ENCODE data around the gene PARD6B.
"Not testable (repeated sequence)": the region's sequence is repeated elsewhere in the genome, so short reads cannot be mapped to it uniquely, and the experiment has no call there.

The PARD6B gene

DNA sequence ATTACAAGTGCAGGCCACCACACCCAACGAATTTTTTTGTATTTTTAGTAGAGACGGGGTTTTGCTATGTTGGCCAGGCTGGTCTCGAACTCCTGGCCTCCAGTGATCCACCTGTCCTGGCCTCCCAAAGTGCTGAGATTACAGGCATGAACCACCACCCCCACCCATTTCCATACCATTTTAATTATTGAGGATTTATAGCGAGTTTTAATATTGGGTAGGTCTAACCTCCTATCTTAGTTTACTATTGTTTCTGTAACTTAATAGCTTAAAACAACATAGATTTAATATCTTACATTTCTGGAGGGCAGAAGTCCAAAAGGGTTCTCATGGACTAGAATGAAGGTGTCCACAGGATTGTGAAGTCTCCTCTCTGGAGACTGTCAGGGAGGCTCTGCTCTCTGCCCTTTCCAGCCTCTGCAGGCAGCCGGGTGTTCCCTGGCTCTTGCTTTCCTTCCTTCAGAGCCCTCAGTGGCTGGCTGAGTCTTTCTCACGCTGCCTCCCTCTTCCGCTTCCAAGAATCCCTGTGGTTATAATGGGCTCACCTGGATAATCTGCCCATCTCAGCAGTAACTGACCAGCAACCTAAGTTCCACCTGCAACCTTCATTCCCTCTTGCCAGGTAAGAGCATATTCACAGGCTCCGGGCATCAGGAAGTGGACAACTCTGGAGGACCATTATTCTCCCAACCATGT is 44.9 kb downstream of the PARD6B start:
- DNase-seq: no peak

DNA sequence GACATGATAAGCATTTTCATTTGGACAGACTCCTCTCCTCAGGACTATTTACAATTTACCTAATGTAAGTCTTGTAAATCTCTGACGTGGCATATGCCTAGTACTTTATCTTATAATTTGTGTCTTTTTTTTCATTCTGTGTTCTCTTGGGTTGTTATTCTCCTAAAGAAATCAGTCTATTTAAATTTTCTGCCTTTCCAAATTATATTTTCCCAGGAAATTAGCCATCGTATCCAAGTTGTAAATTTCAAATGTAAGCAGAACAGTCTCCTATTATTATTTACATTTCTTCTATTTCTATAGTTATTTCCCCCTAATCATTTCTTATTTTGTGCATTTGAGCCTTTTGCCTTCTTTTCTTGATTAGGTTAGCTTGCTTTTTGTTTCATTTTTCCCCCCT is 46.0 kb downstream of the PARD6B start:
- no peak for DNase-seq

DNA sequence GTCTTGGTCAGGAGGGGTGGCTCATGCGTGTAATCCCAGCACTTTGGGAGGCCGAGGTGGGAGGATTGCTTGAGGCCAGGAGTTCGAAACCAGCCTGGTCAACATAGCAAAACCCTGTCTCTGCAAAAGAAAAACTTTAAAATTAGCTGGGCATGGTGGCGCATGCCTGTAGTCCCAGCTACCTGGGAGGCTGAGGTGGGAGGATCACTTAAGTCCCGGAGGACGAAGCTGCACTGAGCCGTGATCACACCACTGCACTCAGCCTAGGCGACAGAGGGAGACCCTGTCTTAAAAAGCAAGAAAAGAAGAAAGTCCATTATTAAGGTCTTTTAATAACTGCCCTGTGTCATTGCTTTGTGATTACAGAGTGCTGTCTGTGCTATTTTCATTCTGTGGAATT is 47.6 kb downstream of the PARD6B start:
- DNase-seq: not testable (repeated sequence)

DNA sequence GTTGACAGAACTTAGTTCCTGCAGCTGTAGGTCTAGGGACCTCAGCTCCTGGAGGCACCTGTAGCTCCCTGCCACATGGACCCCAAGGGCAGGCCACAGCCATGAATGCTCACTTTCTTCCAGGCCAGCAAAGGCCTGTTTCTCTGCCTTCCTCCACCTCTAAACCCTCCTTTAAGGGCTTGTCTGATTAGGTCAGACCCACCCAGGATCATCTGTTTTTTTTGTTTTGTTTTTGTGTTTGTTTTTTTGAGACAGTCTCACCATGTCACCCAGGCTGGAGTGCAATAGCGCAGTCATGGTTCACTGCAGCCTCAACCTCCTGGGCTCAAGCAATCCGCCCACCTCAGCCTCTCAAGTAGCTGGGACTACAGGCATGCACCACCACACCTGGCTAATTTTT is 52.0 kb downstream of the PARD6B start:
- DNase-seq: no peak

DNA sequence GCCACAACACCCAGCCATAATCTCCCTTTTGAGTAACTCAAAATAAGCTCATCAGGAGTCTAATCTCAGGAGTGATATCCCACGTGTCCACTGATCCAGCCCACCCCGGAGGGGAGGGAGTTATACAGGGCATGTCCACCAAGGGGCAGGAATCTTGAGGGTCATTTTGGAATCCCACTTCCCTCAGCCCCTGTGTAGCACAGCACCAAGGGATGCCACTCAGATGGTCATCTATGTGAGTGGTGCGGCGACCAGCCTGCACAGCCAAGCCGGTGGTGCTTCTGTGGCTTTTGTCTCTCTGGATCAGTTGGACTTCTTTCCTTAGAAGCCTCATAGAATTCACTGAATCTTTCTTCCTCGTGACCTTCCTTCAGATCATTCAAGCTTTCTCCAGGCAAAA is 52.5 kb downstream of the PARD6B start:
- no peak for DNase-seq

DNA sequence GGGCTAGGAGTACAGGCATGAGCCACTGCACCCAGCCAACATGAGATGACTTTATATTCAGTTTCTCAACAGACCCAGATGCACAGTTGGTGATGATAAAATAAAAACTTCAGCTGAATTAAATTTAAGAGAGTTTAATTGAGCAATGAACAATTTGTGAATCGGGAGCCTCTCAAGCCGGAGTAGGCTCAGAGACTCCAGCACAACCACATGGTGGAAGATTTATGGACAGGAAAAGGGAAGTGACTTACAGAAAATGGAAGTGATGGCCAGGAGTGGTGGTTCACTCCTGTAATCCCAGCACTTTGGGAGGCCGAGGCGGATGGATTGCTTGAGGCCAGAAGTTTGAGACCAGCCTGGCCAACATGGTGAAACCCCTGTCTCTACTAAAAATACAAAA is 53.1 kb downstream of the PARD6B start:
- no peak for DNase-seq

DNA sequence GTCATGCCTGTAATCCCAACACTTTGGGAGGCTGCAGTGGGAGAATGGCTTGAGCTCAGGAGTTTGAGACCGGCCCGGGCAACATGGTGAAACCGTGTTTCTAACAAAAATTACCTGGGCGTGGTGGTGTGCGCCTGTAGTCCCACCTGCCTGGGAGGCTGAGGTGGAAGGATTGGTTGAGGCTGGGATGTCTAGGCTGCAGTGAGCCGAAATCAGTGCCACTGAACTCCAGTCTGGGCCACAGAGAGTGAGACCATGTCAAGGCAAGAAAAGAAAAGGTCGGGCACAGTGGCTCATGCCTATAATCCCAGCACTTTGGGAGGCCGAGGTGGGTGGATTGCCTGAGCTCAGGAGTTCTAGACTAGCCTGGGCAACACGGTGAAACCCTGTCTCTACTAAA is 55.3 kb downstream of the PARD6B start:
- no peak for DNase-seq

DNA sequence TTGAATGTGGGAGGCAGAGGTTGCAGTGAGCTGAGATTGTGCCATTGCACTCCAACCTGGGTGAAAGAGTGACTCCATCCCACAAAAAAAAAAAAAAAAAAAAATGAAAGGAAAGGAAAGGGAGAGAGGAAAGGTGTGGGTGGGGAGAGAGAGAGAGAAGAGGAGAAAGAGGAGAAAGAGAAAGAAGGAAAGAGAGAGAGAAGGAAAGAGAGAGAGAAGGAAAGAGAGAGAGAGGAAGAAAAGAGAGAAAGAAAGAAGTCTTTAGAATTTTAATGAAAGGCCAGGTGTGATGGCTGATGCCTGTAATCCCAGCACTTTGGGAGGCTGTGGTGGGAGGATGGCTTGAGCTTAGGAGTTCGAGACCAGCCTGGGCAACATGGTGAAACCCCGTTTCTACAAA is 55.8 kb downstream of the PARD6B start:
- DNase-seq: no peak

DNA sequence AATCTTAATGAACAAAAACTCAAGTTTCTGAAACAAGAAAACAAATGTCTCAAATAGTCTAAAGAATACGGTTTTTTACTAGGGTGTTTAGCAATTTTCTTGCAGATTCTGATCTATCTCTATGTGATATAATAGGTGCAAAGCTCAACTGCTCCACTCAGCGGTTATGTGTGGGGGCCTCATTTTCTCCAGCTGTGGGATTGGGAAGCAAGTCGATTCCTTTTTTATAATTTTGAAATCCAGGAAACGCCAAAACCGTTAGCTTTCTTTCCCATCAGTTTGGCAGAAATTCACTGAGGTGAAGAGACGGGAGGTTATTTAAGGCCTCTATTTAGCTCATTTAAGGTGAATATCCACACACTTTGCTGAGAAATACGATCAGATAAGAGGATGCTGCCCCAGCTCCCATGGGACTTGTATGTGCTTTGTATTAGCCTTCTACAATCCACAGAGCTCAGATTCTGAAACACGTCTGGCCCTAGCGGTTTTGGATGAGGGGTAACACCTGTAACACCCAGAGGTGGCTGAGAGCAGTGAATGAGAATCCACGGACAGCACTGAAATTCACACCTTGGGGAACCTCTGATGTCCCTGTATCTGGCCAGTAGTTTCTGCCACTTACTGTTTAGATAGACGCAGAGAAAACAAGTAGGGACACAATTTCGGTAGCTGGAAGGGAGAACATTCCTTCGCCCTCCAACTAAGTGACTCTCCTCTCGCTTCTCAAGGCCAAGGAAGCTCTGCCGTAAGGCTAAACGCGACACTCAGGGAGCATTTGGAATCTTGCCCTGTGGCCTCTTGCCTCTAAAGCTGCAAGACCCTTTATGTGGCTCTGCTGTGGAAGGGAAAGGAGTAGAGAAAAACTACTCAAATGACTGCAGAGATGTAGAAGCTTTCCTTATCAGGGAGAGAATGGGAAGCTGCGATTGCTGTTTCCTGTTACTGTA is 56.9 kb downstream of the PARD6B start:
- DNase-seq: no peak

DNA sequence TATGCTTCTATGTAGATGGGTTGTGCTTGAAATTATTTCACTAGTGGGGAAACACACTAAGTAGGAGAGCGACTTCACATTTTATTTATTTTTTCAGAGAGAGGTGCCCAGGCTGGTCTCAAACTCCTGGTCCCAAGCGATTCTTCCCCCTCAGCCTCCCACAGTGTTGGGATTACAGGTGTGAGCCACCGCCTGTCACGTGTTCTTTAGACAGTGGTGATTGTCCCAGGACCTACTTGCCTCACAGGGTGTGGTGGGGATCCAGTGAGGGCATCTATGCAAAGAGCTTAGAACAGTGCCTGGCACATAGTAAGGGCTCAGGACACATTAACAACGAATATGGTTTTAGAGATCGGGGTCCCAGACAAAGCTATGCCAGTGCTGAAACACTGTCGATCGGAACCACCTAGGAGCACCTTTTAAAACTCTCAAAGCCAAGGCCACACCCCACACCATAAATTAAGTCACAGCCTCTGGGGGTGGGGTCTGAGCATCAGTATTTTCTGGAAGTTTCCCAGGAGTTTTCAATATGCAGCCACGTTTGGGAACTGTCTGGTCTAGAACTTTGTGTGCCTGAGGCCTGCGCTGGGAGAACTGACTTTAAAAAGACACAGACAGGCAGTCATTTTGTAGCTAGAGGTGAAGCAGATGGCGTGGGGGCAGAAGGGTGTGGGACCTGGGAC is 58.7 kb downstream of the PARD6B start:
- DNase-seq: no peak

DNA sequence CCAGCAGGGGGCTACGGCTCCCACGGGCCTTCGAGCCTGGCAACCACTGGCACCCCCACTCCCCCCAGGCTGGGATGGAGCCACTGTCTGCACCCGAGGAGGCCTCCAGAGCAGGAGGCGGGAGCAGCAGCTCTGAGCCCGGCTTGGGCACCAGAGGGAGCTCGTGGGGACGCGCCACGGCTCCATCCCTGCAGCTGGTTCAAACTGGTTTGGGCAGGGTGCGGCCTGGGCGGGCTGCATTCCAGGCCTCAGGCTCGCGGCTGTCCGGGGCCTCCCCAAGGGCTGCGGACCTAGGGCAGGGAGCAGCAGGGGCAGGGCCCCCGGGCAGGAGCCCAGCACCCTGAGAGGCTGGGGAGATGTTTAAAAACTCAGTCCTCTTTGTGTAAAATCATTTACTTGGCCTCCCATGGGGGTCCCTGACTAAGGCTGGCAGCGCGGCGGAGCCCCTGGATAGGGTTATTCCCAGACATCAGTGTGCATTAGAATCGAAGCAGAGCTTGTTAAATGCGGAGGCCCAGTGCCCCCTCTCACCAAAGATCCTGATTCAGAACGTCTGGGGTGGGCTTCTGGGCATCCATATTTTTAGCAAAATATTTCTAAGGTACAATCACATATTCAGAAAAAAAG is 59.4 kb downstream of the PARD6B start:
- peak; percentile 41 for DNase-seq

DNA sequence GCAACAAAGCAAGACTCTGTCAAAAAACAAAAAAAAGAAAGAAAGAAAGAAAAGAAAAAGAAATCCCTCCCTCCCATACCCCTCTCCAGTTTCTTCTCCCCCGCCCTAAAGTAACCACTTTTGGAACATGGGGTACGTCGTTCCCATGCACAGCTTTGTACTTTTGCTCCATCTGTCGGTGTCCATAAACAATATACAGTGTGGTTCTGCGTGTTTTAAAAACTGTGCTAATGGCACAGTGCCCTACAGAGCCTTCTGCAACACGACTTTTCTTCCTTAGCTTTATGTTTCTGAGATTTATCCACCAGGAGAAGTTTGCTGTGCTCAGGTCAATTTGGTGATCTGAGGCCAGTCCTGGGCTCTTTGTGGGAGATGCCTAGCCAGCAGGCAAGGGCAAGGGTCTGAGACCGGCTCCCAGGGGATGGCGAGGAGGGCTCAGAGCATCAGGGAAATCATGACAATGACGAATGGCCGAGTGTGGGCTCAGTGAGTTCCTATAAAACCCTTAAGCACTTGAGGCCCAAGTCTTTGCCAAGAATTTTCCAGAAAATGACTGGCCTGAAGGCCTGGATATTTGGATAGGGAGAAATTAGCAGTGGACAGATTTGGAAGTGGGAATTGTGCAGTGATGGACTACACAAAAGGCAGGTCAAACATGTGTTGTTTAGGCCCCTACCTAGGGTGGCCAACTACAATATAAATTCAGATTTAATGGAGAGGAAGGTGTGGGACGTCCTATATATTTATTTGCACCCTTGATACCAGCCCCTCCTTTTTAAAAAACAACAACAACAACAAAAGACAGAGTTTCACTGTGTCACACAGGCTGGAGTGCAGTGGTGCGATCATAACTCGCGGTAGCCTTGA is 61.6 kb downstream of the PARD6B start:
- DNase-seq: no peak

DNA sequence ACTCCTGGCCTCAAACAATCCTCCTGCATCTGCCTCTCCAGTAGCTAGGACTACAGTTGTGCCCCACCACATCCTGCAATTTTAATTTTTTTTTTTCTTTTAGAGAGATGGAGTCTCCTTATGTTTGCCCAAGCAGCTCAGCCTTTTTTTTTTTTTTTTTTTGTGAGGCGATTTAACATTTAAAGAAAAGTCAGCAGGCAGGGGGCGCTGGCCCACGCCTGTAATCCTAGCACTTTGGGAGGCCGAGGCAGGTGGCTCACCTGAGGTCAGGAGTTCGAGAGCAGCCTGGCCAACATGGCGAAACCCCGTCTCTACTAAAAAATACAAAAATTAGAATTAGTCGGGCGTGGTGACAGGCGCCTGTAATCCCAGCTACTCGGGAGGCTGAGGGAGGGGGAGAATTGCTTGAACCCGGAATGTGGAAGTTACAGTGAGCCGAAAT is 62.2 kb downstream of the PARD6B start:
- not testable (repeated sequence) for DNase-seq

DNA sequence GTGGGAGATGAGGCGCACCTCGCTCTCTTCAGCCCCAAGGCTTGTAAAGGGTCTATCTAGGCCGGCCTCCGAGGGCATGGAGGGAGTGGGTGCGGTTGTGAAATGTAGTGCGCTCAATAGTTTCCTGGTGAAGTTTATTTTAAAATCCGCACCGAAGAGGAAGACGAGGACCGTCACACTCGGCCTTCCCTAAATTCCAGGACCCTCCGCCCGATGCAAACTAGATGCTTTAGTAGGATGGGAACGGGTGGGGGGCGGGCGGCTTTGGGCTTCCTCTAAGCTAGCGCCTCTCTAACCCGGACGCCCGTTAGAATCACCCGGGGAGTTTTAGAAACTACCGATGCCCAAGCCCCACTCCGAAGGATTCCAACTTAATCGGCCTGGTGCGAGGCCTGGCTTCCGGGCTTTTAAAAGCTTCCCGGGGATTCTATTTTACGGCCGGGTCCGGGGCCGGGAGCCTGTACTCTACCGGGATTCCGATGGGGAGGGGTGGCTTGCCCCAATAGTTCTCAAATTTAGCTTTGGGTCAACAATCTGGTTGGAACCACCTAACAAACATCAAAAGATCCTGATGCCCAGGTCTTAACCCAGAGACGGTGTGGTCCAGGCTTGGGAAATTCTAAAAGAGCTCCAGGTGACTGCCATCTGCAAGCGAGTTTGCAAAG is 62.9 kb downstream of the PARD6B start:
- no peak for DNase-seq

DNA sequence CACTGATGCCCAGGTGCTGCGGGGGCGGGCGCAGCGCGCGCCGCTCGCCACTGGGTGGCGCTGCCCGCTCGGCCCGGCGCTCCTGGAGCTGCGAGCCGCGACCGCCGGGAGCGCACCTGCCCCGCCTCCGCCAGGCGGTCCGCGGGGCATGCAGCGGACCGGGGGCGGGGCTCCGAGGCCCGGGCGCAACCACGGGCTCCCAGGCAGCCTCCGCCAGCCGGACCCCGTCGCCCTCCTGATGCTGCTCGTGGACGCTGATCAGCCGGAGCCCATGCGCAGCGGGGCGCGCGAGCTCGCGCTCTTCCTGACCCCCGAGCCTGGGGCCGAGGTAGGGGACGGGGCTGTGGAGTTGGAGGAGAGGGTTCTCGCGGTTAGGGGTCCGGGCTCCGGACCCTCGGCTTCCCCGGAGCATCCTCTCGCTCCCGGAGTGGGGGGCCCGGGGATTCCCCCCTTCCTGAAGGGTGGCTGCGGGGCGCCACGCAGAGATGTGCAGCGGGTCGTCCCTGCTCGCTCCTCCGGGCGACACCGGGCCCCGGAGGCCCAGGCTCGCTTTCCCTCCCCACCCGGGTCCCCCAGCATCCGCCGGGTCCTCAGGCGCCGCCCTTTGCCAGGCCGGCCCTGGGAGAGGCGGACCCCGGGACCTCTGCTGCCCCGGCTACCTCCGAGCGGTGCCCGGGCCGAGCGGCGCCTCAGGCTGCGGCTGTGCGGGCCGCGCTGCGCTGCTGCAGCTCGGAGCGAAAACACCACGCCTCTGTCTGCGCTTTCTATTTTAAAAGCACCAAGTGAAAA is 63.7 kb downstream of the PARD6B start, which contains the start of gene BCAS4:
BCAS4 (plus strand) TSS at position 216 of the 789 bp plus-strand sequence; CDS start at position 239, 23 bp downstream.
- peak; percentile 79 for DNase-seq

DNA sequence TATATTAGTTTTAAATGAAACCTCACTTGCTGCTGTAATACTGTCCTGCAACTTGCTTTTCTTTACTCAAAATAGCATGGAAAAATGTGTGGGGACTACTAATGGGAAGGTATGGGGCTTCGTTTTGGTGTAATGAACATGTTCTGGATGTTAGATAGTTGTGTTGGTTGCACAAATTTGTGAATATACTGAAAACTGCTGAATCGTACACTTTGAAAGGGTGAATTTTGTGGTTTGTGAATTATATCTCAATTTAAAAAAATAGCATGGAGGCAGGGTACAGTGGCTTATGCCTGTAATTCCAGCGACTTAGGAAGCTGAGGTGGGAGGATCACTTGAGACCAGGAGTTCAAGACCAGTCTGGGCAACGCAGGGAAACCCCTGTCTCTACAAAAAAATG is 65.8 kb downstream of the PARD6B start:
- no peak for DNase-seq

DNA sequence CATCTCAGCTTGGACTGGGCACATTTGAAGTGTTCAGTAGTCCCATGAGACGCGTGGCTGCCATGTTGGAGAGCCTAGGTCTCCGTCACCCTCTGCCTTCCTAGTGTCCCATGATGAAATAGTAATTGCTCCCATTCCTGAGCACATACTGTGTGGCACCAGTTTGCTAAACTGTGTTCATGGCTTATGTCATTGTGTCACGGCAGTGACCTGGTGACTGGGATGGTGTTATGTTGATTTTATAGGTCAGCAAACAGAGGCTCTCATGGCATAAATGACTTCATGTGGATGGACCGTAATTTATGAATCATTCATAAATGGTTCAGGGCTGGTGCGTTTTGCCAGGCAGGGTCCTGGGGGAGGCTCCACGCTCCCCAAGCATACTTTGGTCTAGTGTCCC is 67.3 kb downstream of the PARD6B start:
- DNase-seq: no peak

DNA sequence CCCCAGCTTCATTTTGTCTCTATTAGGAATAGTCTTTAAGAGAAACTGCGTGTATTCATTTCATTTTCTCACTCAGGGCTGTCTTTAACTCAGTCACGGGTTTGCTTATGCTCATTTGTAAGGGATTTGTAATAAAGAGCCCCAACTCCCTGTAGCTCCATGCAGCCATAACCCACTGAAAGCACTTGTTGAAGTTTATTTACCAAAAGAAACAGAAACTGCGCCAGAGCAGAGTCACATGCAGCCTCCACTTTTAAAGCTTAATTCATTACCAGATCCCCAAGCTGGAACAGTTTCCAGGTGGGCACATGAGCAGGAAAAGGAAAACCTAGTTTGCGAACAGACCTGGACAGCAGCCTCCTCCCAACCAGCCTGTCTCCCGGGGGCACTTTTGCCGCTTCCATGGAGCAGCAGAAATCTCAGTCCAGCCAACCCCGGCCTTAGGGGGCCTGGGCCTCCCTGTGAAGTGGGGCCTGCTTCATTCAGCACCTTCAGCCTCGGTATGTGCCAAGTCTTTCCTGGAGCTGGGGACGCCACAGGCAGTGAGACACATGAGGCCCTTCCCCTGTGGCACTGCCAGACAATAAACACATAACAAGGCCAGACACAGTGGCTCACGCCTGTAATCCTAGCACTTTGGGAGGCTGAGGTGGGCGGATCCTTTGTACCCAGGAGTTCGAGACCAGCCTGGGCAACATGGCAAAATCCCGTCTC is 68.0 kb downstream of the PARD6B start:
- no peak for DNase-seq

DNA sequence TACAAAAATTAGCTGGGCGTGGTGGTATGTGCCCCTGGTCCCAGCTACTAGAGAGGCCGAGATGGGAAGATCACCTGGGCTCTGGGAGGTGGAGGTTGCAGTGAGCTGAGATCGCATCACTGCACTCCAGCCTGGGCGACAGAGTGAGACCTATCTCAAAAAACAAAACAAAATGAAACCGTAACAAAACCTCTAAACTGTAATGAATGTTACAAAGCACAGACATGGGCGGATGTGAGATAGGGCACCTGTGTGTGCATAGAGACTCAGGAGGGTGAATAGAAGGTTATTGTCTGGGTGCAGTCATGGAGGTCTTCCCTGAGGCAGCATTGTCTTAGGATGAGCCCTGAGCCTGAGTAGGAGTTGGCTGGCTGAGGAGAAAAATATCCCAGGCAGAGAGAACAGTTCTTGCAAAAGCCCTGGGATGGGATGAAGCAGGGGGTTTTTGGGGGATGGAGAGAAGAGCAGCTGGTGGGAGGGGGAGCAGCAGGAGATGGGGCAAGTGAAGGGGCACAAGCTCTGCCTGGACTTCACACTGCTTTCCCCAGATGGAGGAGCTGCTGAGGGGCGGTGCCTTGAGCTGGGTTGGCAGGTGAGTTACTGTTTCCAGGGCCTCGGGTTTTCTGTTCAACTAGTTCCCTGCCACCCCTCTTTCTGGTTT is 68.6 kb downstream of the PARD6B start:
- no peak for DNase-seq

Measured in NCI-H1105 treated with DMSO at 0.1 percent for 48 hours (cell line).